OCI-LY3 (cell line): ENCODE data around the gene ECE1.

Experiments
- H2AFZ ChIP-seq: fragments of 200-600, 300-600 bp; shearing (Covaris generic); 2 replicates; pipeline ENCODE4 v1.6.0; 2014; ENCODE audit warnings: antibody characterized with exemption, low read depth, low read length
- H3K27ac ChIP-seq: fragments of 200-600, 300-600 bp; sonication (generic); 2 replicates; pipeline ENCODE4 v1.5.1; 2014; ENCODE audit warnings: mild to moderate bottlenecking, low read length, moderate library complexity, mixed read lengths
- H3K27me3 ChIP-seq: fragments of 200-600, 300-600 bp; sonication (generic); 2 replicates; pipeline ENCODE4 v1.6.1; 2014; ENCODE audit warnings: low read depth, low read length, mixed read lengths
- H3K36me3 ChIP-seq: fragments of 200-600, 300-600 bp; sonication (generic); replicated peaks from 2 replicates; pipeline ENCODE3; 2014; ENCODE audit warnings: low read depth, low read length, mixed read lengths
- H3K4me1 ChIP-seq: fragments of 300-600, 200-600 bp; sonication (generic); 2 replicates; pipeline ENCODE4 v1.6.1; 2014; ENCODE audit warnings: low read length, mixed read lengths
- H3K4me2 ChIP-seq: fragments of 200-600, 300-600 bp; sonication (generic); 2 replicates; pipeline ENCODE4 v1.6.1; 2014; ENCODE audit warnings: low read length, mixed read lengths
- H3K4me3 ChIP-seq: fragments of 300-600, 200-600 bp; sonication (generic); 2 replicates; pipeline ENCODE4 v1.5.1; 2014; ENCODE audit warnings: antibody characterized with exemption, mild to moderate bottlenecking, low read length, moderate library complexity
- H3K79me2 ChIP-seq: fragments of 300-600, 200-600 bp; shearing (Covaris generic); 2 replicates; pipeline ENCODE4 v1.6.1; 2014; ENCODE audit warnings: mild to moderate bottlenecking, low read length, mixed read lengths
- H3K9ac ChIP-seq: fragments of 300-600, 200-600 bp; shearing (Covaris generic); 2 replicates; pipeline ENCODE4 v1.6.0; 2014; ENCODE audit warnings: mild to moderate bottlenecking, low read length, moderate library complexity
- H3K9me3 ChIP-seq: fragments of 200-600, 300-600 bp; shearing (Covaris generic); 2 replicates; pipeline ENCODE4 v1.6.1; 2014; ENCODE audit warnings: low read length, mixed read lengths; ENCODE audit not compliant: insufficient read depth
- H4K20me1 ChIP-seq: fragments of 200-600, 300-600 bp; sonication (generic); 2 replicates; pipeline ENCODE4 v1.6.1; 2016; ENCODE audit warnings: low read length, mixed read lengths; ENCODE audit not compliant: insufficient read depth
- CTCF ChIP-seq: fragments of 200-600, 300-600 bp; sonication (generic); IDR thresholded peaks from 2 replicates; pipeline ENCODE4 v1.5.1; 2014; ENCODE audit warnings: antibody characterized with exemption, low read length, low read depth
- EZH2phosphoT487 ChIP-seq: fragments of 200-600 bp; shearing (Covaris generic); IDR thresholded peaks from 2 replicates; pipeline ENCODE4 v1.6.1; 2018; ENCODE audit warnings: antibody characterized with exemption, mixed run types, low read depth

The ECE1 gene

GRCh38 chr1:21262293-21263051 is 27.8 kb downstream of the ECE1 start:
- Histone ChIP-seq H2AFZ (no peak overlapping the region), H3K36me3 (peaks cover 8% of the 10 kb centered on the region), H3K79me2 (no peaks in the 10 kb centered on the region), H3K4me1 (no peaks in the 10 kb centered on the region), H3K4me3 (no peak overlapping the region), H3K27ac (no peak overlapping the region), H4K20me1 (no peaks in the 10 kb centered on the region), H3K9ac (no peak overlapping the region), H3K4me2 (no peak overlapping the region), H3K27me3 (no peaks in the 10 kb centered on the region), H3K9me3 (no peaks in the 10 kb centered on the region)
- no peak for TF ChIP-seq CTCF
- TF ChIP-seq EZH2phosphoT487, result no peak

GRCh38 chr1:21261551-21262292 is 28.5 kb downstream of the ECE1 start:
- Histone ChIP-seq H3K27ac (no peak overlapping the region), H3K4me3 (no peak overlapping the region), H4K20me1 (no peaks in the 10 kb centered on the region), H3K36me3 (peaks cover 7% of the 10 kb centered on the region), H3K79me2 (no peaks in the 10 kb centered on the region), H2AFZ (no peak overlapping the region), H3K9ac (no peak overlapping the region), H3K4me2 (no peak overlapping the region), H3K27me3 (no peaks in the 10 kb centered on the region), H3K4me1 (no peaks in the 10 kb centered on the region), H3K9me3 (no peaks in the 10 kb centered on the region)
- TF ChIP-seq EZH2phosphoT487, result no peak
- TF ChIP-seq CTCF, result no peak

- H3K27ac ChIP-seq, result no peak overlapping the region
Measured at GRCh38 chr1:21260405-21261125, 29.7 kb downstream of the ECE1 start.

More at GRCh38 chr1:21260405-21261125, 29.7 kb downstream of the ECE1 start:
- H3K4me1 ChIP-seq, result no peaks in the 10 kb centered on the region
- H3K4me3 ChIP-seq, result no peak overlapping the region
- H3K79me2 ChIP-seq, result no peaks in the 10 kb centered on the region
- TF ChIP-seq EZH2phosphoT487 (no peak), CTCF (no peak)
- H3K27me3 ChIP-seq, result no peaks in the 10 kb centered on the region
- H3K9me3 ChIP-seq, result no peaks in the 10 kb centered on the region
- H3K36me3 ChIP-seq, result peaks cover 5% of the 10 kb centered on the region
- no peak overlapping the region for H3K9ac ChIP-seq
- H3K4me2 ChIP-seq, result no peak overlapping the region
- H4K20me1 ChIP-seq, result no peaks in the 10 kb centered on the region
- H2AFZ ChIP-seq, result no peak overlapping the region
